ENCODE results near the gene COMMD6. TPM values are rescaled to one million over a fixed set of nuclear protein-coding genes. Genes with fewer than 3 reads are reported as not detected.

COMMD6 gene
- total and polyA plus RNA-seq, 2 of the 13 experiments (the other 11 are each of a cell fraction or from before 2014, with no cell fraction given) = 97.0 to 164 TPM

GRCh38 chr13:75480671-75481175 is 56.9 kb downstream of the COMMD6 start (continued):
- no peak for TF ChIP-seq HNF1A (IDR thresholded peaks at IDR 0.05; ENCODE audit: low read depth)
- peak; percentile 36; the same call in 1 of the 2 replicates for TF ChIP-seq HNF1A (CRISPR knock-in tag; IDR thresholded peaks at IDR 0.05; ENCODE audit: borderline replicate concordance)
- TF ChIP-seq EZH2 (conservative IDR thresholded peaks at IDR 0.05; ENCODE audit: low read depth, low read length) = no peak
- TF ChIP-seq ZNF619 (CRISPR knock-in tag; IDR thresholded peaks at IDR 0.05) = no peak
- peak; percentile 29 for TF ChIP-seq RBM22 (optimal IDR thresholded peaks at IDR 0.05; ENCODE audit: low read length)
- peak; percentile 24 for TF ChIP-seq XRCC5 (optimal IDR thresholded peaks at IDR 0.05; ENCODE audit: low read length)
- 0 out of 2 replicates have a peak, but pooled peaks have one; percentile 2 for TF ChIP-seq PPARG (CRISPR knock-in tag; conservative IDR thresholded peaks at IDR 0.05)
- no peak for TF ChIP-seq BRCA1 (CRISPR knock-in tag; IDR thresholded peaks at IDR 0.05)
- no peak for TF ChIP-seq ZEB1 (IDR thresholded peaks at IDR 0.05; ENCODE audit: insufficient replicate concordance, low read depth)
- peak; percentile 88 for TF ChIP-seq HNRNPLL (IDR thresholded peaks at IDR 0.05; ENCODE audit: low read depth, low read length, poor library complexity, severe bottlenecking)
- TF ChIP-seq ATF5 (CRISPR knock-in tag; IDR thresholded peaks at IDR 0.05; ENCODE audit: low read depth) = no peak
- peak; percentile 79; the same call in 1 of the 2 replicates for TF ChIP-seq MTA1 (CRISPR knock-in tag; IDR thresholded peaks at IDR 0.05; ENCODE audit: borderline replicate concordance)
- peak; percentile 96 for TF ChIP-seq ZNF263 (CRISPR knock-in tag; IDR thresholded peaks at IDR 0.05)
- no peak for TF ChIP-seq ETV6 (CRISPR knock-in tag; conservative IDR thresholded peaks at IDR 0.05)
- TF ChIP-seq ARNT2 (CRISPR knock-in tag; IDR thresholded peaks at IDR 0.05; ENCODE audit: low read depth) = no peak
- TF ChIP-seq, protein P1, sequence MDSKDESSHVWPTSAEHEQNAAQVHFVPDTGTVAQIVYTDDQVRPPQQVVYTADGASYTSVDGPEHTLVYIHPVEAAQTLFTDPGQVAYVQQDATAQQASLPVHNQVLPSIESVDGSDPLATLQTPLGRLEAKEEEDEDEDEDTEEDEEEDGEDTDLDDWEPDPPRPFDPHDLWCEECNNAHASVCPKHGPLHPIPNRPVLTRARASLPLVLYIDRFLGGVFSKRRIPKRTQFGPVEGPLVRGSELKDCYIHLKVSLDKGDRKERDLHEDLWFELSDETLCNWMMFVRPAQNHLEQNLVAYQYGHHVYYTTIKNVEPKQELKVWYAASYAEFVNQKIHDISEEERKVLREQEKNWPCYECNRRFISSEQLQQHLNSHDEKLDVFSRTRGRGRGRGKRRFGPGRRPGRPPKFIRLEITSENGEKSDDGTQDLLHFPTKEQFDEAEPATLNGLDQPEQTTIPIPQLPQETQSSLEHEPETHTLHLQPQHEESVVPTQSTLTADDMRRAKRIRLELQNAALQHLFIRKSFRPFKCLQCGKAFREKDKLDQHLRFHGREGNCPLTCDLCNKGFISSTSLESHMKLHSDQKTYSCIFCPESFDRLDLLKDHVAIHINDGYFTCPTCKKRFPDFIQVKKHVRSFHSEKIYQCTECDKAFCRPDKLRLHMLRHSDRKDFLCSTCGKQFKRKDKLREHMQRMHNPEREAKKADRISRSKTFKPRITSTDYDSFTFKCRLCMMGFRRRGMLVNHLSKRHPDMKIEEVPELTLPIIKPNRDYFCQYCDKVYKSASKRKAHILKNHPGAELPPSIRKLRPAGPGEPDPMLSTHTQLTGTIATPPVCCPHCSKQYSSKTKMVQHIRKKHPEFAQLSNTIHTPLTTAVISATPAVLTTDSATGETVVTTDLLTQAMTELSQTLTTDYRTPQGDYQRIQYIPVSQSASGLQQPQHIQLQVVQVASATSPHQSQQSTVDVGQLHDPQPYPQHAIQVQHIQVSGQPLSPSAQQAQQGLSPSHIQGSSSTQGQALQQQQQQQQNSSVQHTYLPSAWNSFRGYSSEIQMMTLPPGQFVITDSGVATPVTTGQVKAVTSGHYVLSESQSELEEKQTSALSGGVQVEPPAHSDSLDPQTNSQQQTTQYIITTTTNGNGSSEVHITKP (CRISPR knock-in tag; IDR thresholded peaks at IDR 0.05; ENCODE audit: low read depth) = 0 out of 2 replicates have a peak, but pooled peaks have one; percentile 29
- TF ChIP-seq, protein P2, sequence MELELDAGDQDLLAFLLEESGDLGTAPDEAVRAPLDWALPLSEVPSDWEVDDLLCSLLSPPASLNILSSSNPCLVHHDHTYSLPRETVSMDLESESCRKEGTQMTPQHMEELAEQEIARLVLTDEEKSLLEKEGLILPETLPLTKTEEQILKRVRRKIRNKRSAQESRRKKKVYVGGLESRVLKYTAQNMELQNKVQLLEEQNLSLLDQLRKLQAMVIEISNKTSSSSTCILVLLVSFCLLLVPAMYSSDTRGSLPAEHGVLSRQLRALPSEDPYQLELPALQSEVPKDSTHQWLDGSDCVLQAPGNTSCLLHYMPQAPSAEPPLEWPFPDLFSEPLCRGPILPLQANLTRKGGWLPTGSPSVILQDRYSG (CRISPR knock-in tag; IDR thresholded peaks at IDR 0.05) = no peak
- no peak for TF ChIP-seq JUNB (CRISPR knock-in tag; IDR thresholded peaks at IDR 0.05; ENCODE audit: borderline replicate concordance)
- TF ChIP-seq PHF8 (CRISPR knock-in tag; IDR thresholded peaks at IDR 0.05) = peak; percentile 40; the same call in 1 of the 2 replicates
- no peak for TF ChIP-seq ZNF552 (CRISPR knock-in tag; IDR thresholded peaks at IDR 0.05; ENCODE audit: borderline replicate concordance)

Measured in HepG2 (cell line).